ENCODE results near the gene SIX6.

The SIX6 gene

GRCh38 chr14:60514741-60515491 lies 6.0 kb downstream of the SIX6 start:
- no peak for DNase-seq

GRCh38 chr14:60515511-60516289 lies 6.8 kb downstream of the SIX6 start:
- DNase-seq: no peak

DNA sequence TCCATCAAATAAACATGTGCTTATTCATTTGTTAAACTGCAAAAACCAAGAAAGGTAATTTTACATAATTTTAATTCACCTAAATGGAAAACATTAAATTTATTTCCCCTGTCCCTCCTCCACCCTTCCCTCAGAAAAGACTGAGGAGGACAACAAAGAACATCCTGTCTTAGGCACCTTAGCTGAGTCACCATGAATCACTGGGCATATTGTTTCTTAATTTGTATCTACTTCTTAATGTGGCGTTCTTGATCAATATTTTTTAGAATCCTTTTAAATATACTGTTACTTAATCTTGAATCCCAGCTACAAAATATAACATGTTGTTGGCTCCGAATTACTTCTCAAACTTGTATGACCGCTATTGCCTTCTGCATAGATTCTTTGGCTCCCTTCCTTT lies 23.5 kb downstream of the SIX6 start:
- DNase-seq: no peak

GRCh38 chr14:60537663-60538062 lies 28.7 kb downstream of the SIX6 start:
- DNase-seq: no peak

- no peak for DNase-seq
Measured at GRCh38 chr14:60544659-60545058, 35.7 kb downstream of the SIX6 start.

- DNase-seq: no peak
Measured at GRCh38 chr14:60553808-60554207, 44.9 kb downstream of the SIX6 start.

DNA sequence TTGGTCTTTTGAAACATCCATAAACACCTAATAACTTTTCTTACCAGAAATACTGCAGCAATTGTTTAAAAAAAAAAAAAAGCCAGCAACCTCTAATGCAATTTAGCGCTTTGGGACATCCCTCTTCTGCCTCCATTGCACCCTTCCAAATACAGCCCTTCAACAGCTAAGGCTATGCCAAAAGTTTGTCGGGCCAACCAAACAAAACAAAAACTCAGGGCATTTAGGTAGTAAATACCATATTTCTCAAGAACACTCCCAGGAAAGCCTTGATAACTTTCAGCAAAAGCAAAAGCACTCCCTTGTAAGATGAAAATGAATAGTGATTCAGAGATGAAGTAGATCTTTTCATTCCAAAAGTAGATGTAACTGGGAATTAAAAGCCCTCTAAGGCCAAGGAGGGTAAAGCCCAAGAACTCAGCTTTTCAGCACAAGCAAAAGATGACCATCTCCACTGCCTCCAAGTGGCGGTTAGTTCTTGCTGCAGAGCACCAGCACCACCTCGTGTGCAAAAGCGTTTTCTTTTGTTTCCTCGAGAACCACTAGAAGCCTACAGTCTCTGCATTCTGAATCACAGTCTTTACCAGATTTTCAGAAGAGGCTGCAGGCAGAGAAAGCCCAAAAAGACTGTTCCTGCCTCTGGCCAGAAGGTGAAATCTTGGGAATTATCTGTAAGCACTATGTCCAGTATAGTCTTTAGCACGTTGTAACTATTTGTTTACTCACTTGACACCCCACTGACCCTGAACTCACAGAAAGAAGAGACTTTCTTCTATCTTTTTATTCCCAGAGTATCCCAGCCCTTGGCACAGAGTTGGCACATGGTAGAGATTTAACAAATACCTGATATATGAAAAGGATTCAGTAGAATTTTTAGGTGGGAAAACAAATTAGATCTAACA lies 53.1 kb downstream of the SIX6 start:
- DNase-seq: peak; percentile 22
